PC-9 (cell line): Measurements from ENCODE around the gene ABCG4. TPM values are rescaled to one million over a fixed set of nuclear protein-coding genes. Genes with fewer than 3 reads are reported as not detected.
A peak's percentile ranks its signal among the peaks of the same experiment; 100 is the strongest.

Experiments
- BruUV-seq: library from RNA; stranded (reverse); fragments of 400-500 nt; replicated peaks from 2 replicates; lab custom pipeline; 2021; lab: Mats Ljungman, UMichigan
- CTCF ChIA-PET: fragments of 300-600 bp; sonication (Branson Sonifier 250); formaldehyde crosslinking; loops from one replicate; lab custom pipeline; 2022; ENCODE audit warnings: antibody characterized with exemption; lab: Charles Lee
- POLR2A ChIA-PET: fragments of 300-600 bp; sonication (Branson Sonifier 250); formaldehyde crosslinking; loops from one replicate; lab custom pipeline; 2022; ENCODE audit warnings: antibody characterized with exemption; ENCODE audit not compliant: unreplicated experiment; lab: Charles Lee
- DNase-seq, 2 experiments: peaks; one replicate each; pipeline versions ENCODE4 v3.0.0 to v3.0.0-alpha.2; 2015 to 2022; ENCODE audit warnings: mixed read lengths in 1 of 2
- H2AFZ ChIP-seq: fragments of 200-600 bp; sonication (generic); 2 replicates; pipeline ENCODE4 v1.8.1; 2017; ENCODE audit warnings: antibody characterized with exemption
- H3F3A ChIP-seq: fragments of 200-600 bp; sonication (generic); 2 replicates; pipeline ENCODE4 v1.8.1; 2017; ENCODE audit warnings: antibody characterized with exemption, mild to moderate bottlenecking, low read depth; ENCODE audit not compliant: insufficient read depth
- H3K27ac ChIP-seq: fragments of 200-600 bp; sonication (generic); 2 replicates; pipeline ENCODE4 v1.6.1; 2016; ENCODE audit warnings: mixed run types
- H3K27me3 ChIP-seq: fragments of 200-600 bp; sonication (generic); 2 replicates; pipeline ENCODE4 v1.6.1; 2016; ENCODE audit warnings: low read depth, mixed run types; ENCODE audit not compliant: insufficient read depth
- H3K36me3 ChIP-seq: fragments of 200-600 bp; sonication (generic); 2 replicates; pipeline ENCODE4 v1.6.1; 2016; ENCODE audit warnings: low read depth, mixed run types
- H3K4me1 ChIP-seq: fragments of 200-600 bp; sonication (generic); replicated peaks from 2 replicates; pipeline ENCODE4 v1.6.1; 2016; ENCODE audit warnings: mixed run types; ENCODE audit not compliant: insufficient read depth
- H3K4me2 ChIP-seq: fragments of 200-600 bp; sonication (generic); 2 replicates; pipeline ENCODE4 v1.6.1; 2017; ENCODE audit warnings: mixed run types
- H3K4me3 ChIP-seq: fragments of 200-600 bp; sonication (generic); 2 replicates; pipeline ENCODE4 v1.6.1; 2016; ENCODE audit warnings: mixed run types
- H3K79me2 ChIP-seq: fragments of 200-600 bp; sonication (generic); 2 replicates; pipeline ENCODE4 v1.6.1; 2017; ENCODE audit warnings: low read depth, mixed run types
- H3K9me2 ChIP-seq: fragments of 200-600 bp; sonication (generic); 2 replicates; pipeline ENCODE4 v1.8.1; 2017; ENCODE audit warnings: mild to moderate bottlenecking; ENCODE audit not compliant: insufficient read depth
- H3K9me3 ChIP-seq: fragments of 200-600 bp; sonication (generic); 2 replicates; pipeline ENCODE4 v1.8.1; 2016; ENCODE audit warnings: low read depth; ENCODE audit not compliant: insufficient read depth
- H4K20me1 ChIP-seq: fragments of 200-600 bp; sonication (generic); 2 replicates; pipeline ENCODE4 v1.8.1; 2017; ENCODE audit not compliant: insufficient read depth
- CTCF ChIP-seq: fragments of 200-600 bp; sonication (generic); conservative IDR thresholded peaks from 2 replicates; pipeline ENCODE4 v1.6.1; 2017; ENCODE audit warnings: mixed run types, antibody characterized with exemption, mild to moderate bottlenecking, moderate library complexity
- EZH2 ChIP-seq: fragments of 200-600 bp; sonication (generic); IDR thresholded peaks from 2 replicates; pipeline ENCODE4 v1.8.0; 2017; ENCODE audit warnings: antibody characterized with exemption, low read depth
- intact Hi-C: fragments of 100-400 bp; cut with micrococcal nuclease; formaldehyde crosslinking; loops from one replicate; pipeline ENCODE4 v1.10.0; 2022; ENCODE audit not compliant: unreplicated experiment
- total RNA-seq: library from RNA; stranded (reverse); gene quantifications from 2 replicates; pipeline ENCODE4 v1.2.3, GENCODE V29; 2021

ABCG4 gene
- total RNA-seq, 1 experiment from 2014 or later: 0.11 TPM

GRCh38 chr11:119167933-119168332 is 19.1 kb downstream of the ABCG4 start:
- intact Hi-C loops: loop anchor here (2.0 kb wide), 2 partner anchors 29 to 73 kb away; a partner anchor contains a TSS
- H3K4me1 ChIP-seq: peaks cover 31% of the 10 kb centered on the region
- BruUV-seq: no TSS peak
- H3K27ac ChIP-seq: no peak overlapping the region
- no peaks in the 10 kb centered on the region for H3K36me3 ChIP-seq
- H3K27me3 ChIP-seq: no peaks in the 10 kb centered on the region
- H3K79me2 ChIP-seq: no peaks in the 10 kb centered on the region
- no peak overlapping the region for H3K4me3 ChIP-seq
- H3K4me2 ChIP-seq: no peak overlapping the region; the same call in 1 of the 2 replicates
- H3F3A ChIP-seq: peaks cover 48% of the 10 kb centered on the region
- no peak overlapping the region for H2AFZ ChIP-seq
- no peaks in the 10 kb centered on the region for H3K9me3 ChIP-seq
- no peak for DNase-seq
- TF ChIP-seq EZH2: no peak
- no peaks in the 10 kb centered on the region for H3K9me2 ChIP-seq
- POLR2A ChIA-PET: no interaction called here
- no peaks in the 10 kb centered on the region for H4K20me1 ChIP-seq
- CTCF ChIA-PET: no interaction called here

GRCh38 chr11:119168471-119169281 is 19.8 kb downstream of the ABCG4 start, which contains the start of gene NLRX1:
Gene NLRX1 (plus strand): TSS chr11:119168725. CDS start chr11:119171404, 2,679 bp downstream.
- no peaks in the 10 kb centered on the region for H3K36me3 ChIP-seq
- no peaks in the 10 kb centered on the region for H3K9me2 ChIP-seq
- H2AFZ ChIP-seq: peak within 1 kb of the TSS; percentile 83
- H3K27me3 ChIP-seq: no peaks in the 10 kb centered on the region
- H4K20me1 ChIP-seq: no peaks in the 10 kb centered on the region
- no peaks in the 10 kb centered on the region for H3K79me2 ChIP-seq
- peak; percentile 92 for TF ChIP-seq CTCF
- no peak for TF ChIP-seq EZH2
- POLR2A ChIA-PET: interaction anchor here (0.6 to 1.2 kb wide), 8 partner anchors 12 to 185 kb away, joined by 3 to 10 read pairs (median 4); partner anchors contain the start of genes CBL, DPAGT1, HINFP and HMBS
- DNase-seq: peak; percentile 67 to 80
- intact Hi-C loops: loop anchor here (1.0 to 2.0 kb wide), 3 partner anchors 28 to 74 kb away; a partner anchor contains a TSS
- H3K4me3 ChIP-seq: peak within 1 kb of the TSS; percentile 69
- H3F3A ChIP-seq: peaks cover 48% of the 10 kb centered on the region
- peaks cover 33% of the 10 kb centered on the region for H3K4me1 ChIP-seq
- H3K27ac ChIP-seq: peak within 1 kb of the TSS; percentile 81
- TSS peak; percentile 95 for BruUV-seq
- H3K9me3 ChIP-seq: no peaks in the 10 kb centered on the region
- H3K4me2 ChIP-seq: peak within 1 kb of the TSS; percentile 72
- CTCF ChIA-PET: interaction anchor here (0.8 to 0.9 kb wide), 3 partner anchors 27 to 150 kb away, joined by 3 to 4 read pairs (median 3); partner anchors contain the start of gene HMBS

- Histone ChIP-seq H3K27ac (peak overlapping the region; percentile 81), H3K9me3 (no peaks in the 10 kb centered on the region), H2AFZ (peak overlapping the region; percentile 83), H3K9me2 (no peaks in the 10 kb centered on the region), H4K20me1 (no peaks in the 10 kb centered on the region), H3F3A (peaks cover 48% of the 10 kb centered on the region), H3K4me3 (peak overlapping the region; percentile 69), H3K4me1 (peaks cover 33% of the 10 kb centered on the region), H3K36me3 (no peaks in the 10 kb centered on the region), H3K27me3 (no peaks in the 10 kb centered on the region), H3K4me2 (peak overlapping the region; percentile 72), H3K79me2 (no peaks in the 10 kb centered on the region)
- TF ChIP-seq EZH2: no peak
- TF ChIP-seq CTCF: no peak
- intact Hi-C loops: loop anchor here (1.0 to 2.0 kb wide), 3 partner anchors 28 to 74 kb away; a partner anchor contains a TSS
- ChIA-PET POLR2A (interaction anchor here (0.6 to 1.2 kb wide), 8 partner anchors 12 to 184 kb away, joined by 3 to 10 read pairs (median 4); partner anchors contain the start of genes CBL, DPAGT1, HINFP and HMBS), CTCF (interaction anchor here (0.6 to 0.9 kb wide), 4 partner anchors 26 to 149 kb away, joined by 3 to 4 read pairs (median 4); partner anchors contain the start of gene HMBS)
- BruUV-seq: no TSS peak
- peak; percentile 82 to 89 for DNase-seq
Measured at GRCh38 chr11:119169282-119169719, 20.4 kb downstream of the ABCG4 start.
